ENCODE data around the gene FBXO42. TPM values are rescaled to one million over a fixed set of nuclear protein-coding genes. Genes with fewer than 3 reads are reported as not detected.

The FBXO42 gene
- total RNA-seq, 1 donor from 2014 or later: 25.6 TPM

- no peak overlapping the region for H3K4me2 ChIP-seq (ENCODE audit: low read length)
- no peaks in the 10 kb centered on the region for H3K36me3 ChIP-seq (ENCODE audit: insufficient read depth, low read length)
- H3K4me1 ChIP-seq (ENCODE audit: insufficient read depth, low read length): peaks cover 41% of the 10 kb centered on the region
- H2AFZ ChIP-seq (ENCODE audit: low read depth, low read length): no peak overlapping the region
- no peak overlapping the region for H3K9ac ChIP-seq (ENCODE audit: low read length)
- peaks cover 99% of the 10 kb centered on the region for H3K79me2 ChIP-seq (ENCODE audit: insufficient read depth, low read length)
- FAIRE-seq: no peak
- peaks cover 91% of the 10 kb centered on the region for H4K20me1 ChIP-seq (ENCODE audit: insufficient read depth, low read length)
- Mint-ChIP-seq H3K4me1 (ENCODE audit: low read depth, unreplicated experiment) (peaks cover 47% of the 10 kb centered on the region), H3K27me3 (ENCODE audit: low read depth, unreplicated experiment) (no peaks in the 10 kb centered on the region), H3K36me3 (ENCODE audit: low read depth, unreplicated experiment) (no peaks in the 10 kb centered on the region), H3K27ac (ENCODE audit: unreplicated experiment) (peak overlapping the region; percentile 66), H3K4me3 (ENCODE audit: unreplicated experiment) (peak overlapping the region; percentile 35), H3K9me3 (ENCODE audit: unreplicated experiment) (no peaks in the 10 kb centered on the region)
- no peak for DNase-seq (ENCODE audit: low read depth)
- no peaks in the 10 kb centered on the region for H3K27me3 ChIP-seq (ENCODE audit: insufficient read depth, low read length)
- H3K27ac ChIP-seq (ENCODE audit: low read depth, low read length): no peak overlapping the region
- TF ChIP-seq CTCF (IDR thresholded peaks at IDR 0.05; ENCODE audit: insufficient read depth, low read depth, low read length): no peak
- TF ChIP-seq EZH2 (IDR thresholded peaks at IDR 0.05; ENCODE audit: insufficient read depth, low read length): no peak
- H3K9me3 ChIP-seq (ENCODE audit: insufficient read depth, low read depth, low read length): no peaks in the 10 kb centered on the region
- no peak overlapping the region for H3K4me3 ChIP-seq (ENCODE audit: insufficient read depth, low read depth, low read length)
These were observed 24.7 kb upstream of the FBXO42 start for GRCh38 chr1:16376971-16377370.

GRCh38 chr1:16375521-16376340, 23.5 kb upstream of the FBXO42 start:
- Histone ChIP-seq H4K20me1 (ENCODE audit: insufficient read depth, low read length) (peaks cover 89% of the 10 kb centered on the region), H3K9ac (ENCODE audit: low read length) (peak overlapping the region; percentile 52), H3K9me3 (ENCODE audit: insufficient read depth, low read depth, low read length) (no peaks in the 10 kb centered on the region), H3K4me2 (ENCODE audit: low read length) (peak overlapping the region; percentile 70), H3K79me2 (ENCODE audit: insufficient read depth, low read length) (peaks cover 98% of the 10 kb centered on the region), H3K27ac (ENCODE audit: low read depth, low read length) (peak overlapping the region; percentile 72), H3K36me3 (ENCODE audit: insufficient read depth, low read length) (no peaks in the 10 kb centered on the region), H3K27me3 (ENCODE audit: insufficient read depth, low read length) (no peaks in the 10 kb centered on the region), H3K4me1 (ENCODE audit: insufficient read depth, low read length) (peaks cover 41% of the 10 kb centered on the region), H2AFZ (ENCODE audit: low read depth, low read length) (no peak overlapping the region), H3K4me3 (ENCODE audit: insufficient read depth, low read depth, low read length) (no peak overlapping the region)
- no peaks in the 10 kb centered on the region for H3K9me3 Mint-ChIP-seq (ENCODE audit: unreplicated experiment)
- DNase-seq (ENCODE audit: low read depth) (peak; percentile 70), FAIRE-seq (no peak)
- H3K27me3 Mint-ChIP-seq (ENCODE audit: low read depth, unreplicated experiment): no peaks in the 10 kb centered on the region
- no peak for TF ChIP-seq EZH2 (IDR thresholded peaks at IDR 0.05; ENCODE audit: insufficient read depth, low read length)
- no peak for TF ChIP-seq CTCF (IDR thresholded peaks at IDR 0.05; ENCODE audit: insufficient read depth, low read depth, low read length)
- H3K4me1 Mint-ChIP-seq (ENCODE audit: low read depth, unreplicated experiment): peaks cover 51% of the 10 kb centered on the region
- no peaks in the 10 kb centered on the region for H3K36me3 Mint-ChIP-seq (ENCODE audit: low read depth, unreplicated experiment)
- H3K27ac Mint-ChIP-seq (ENCODE audit: unreplicated experiment): peak overlapping the region; percentile 90
- H3K4me3 Mint-ChIP-seq (ENCODE audit: unreplicated experiment): peak overlapping the region; percentile 58

GRCh38 chr1:16374266-16374665, 22.0 kb upstream of the FBXO42 start:
- no peaks in the 10 kb centered on the region for H3K36me3 Mint-ChIP-seq (ENCODE audit: low read depth, unreplicated experiment)
- H3K79me2 ChIP-seq (ENCODE audit: insufficient read depth, low read length): peaks cover 98% of the 10 kb centered on the region
- H4K20me1 ChIP-seq (ENCODE audit: insufficient read depth, low read length): peaks cover 85% of the 10 kb centered on the region
- no peak overlapping the region for H2AFZ ChIP-seq (ENCODE audit: low read depth, low read length)
- TF ChIP-seq EZH2 (IDR thresholded peaks at IDR 0.05; ENCODE audit: insufficient read depth, low read length): no peak
- H3K27me3 ChIP-seq (ENCODE audit: insufficient read depth, low read length): no peaks in the 10 kb centered on the region
- no peaks in the 10 kb centered on the region for H3K36me3 ChIP-seq (ENCODE audit: insufficient read depth, low read length)
- no peaks in the 10 kb centered on the region for H3K9me3 Mint-ChIP-seq (ENCODE audit: unreplicated experiment)
- H3K27me3 Mint-ChIP-seq (ENCODE audit: low read depth, unreplicated experiment): no peaks in the 10 kb centered on the region
- peak overlapping the region; percentile 5 for H3K27ac ChIP-seq (ENCODE audit: low read depth, low read length)
- peaks cover 54% of the 10 kb centered on the region for H3K4me1 Mint-ChIP-seq (ENCODE audit: low read depth, unreplicated experiment)
- no peak overlapping the region for H3K4me3 ChIP-seq (ENCODE audit: insufficient read depth, low read depth, low read length)
- H3K4me2 ChIP-seq (ENCODE audit: low read length): no peak overlapping the region
- peak overlapping the region; percentile 86 for H3K27ac Mint-ChIP-seq (ENCODE audit: unreplicated experiment)
- H3K9me3 ChIP-seq (ENCODE audit: insufficient read depth, low read depth, low read length): no peaks in the 10 kb centered on the region
- DNase-seq (ENCODE audit: low read depth): no peak
- H3K4me3 Mint-ChIP-seq (ENCODE audit: unreplicated experiment): no peak overlapping the region
- peaks cover 41% of the 10 kb centered on the region for H3K4me1 ChIP-seq (ENCODE audit: insufficient read depth, low read length)
- FAIRE-seq: no peak
- no peak overlapping the region for H3K9ac ChIP-seq (ENCODE audit: low read length)

Data from astrocyte (in vitro differentiated cells and primary cell).